Nephron progenitor cell (in vitro differentiated cells): ENCODE results near the gene ASMTL.
"Not testable (repeated sequence)": the region's sequence is repeated elsewhere in the genome, so short reads cannot be mapped to it uniquely, and the experiment has no call there.

Experiments
- DNase-seq: peaks from one replicate; pipeline ENCODE4 v3.0.0; 2021
- H3K27ac Mint-ChIP-seq: 2 replicates; pipeline ENCODE4 v1.8.0; 2021; ENCODE audit warnings: mild to moderate bottlenecking, moderate library complexity, mixed read lengths
- H3K27me3 Mint-ChIP-seq: 2 replicates; pipeline ENCODE4 v1.8.0; 2021; ENCODE audit warnings: mild to moderate bottlenecking, low read depth, mixed read lengths; ENCODE audit not compliant: poor library complexity
- H3K36me3 Mint-ChIP-seq: 2 replicates; pipeline ENCODE4 v1.8.0; 2021; ENCODE audit warnings: low read depth, mixed read lengths
- H3K4me1 Mint-ChIP-seq: 2 replicates; pipeline ENCODE4 v1.8.0; 2021; ENCODE audit warnings: mixed read lengths
- H3K4me3 Mint-ChIP-seq: 2 replicates; pipeline ENCODE4 v1.8.0; 2021; ENCODE audit warnings: mild to moderate bottlenecking, moderate library complexity, mixed read lengths
- H3K9me3 Mint-ChIP-seq: 2 replicates; pipeline ENCODE4 v1.8.0; 2021; ENCODE audit warnings: mild to moderate bottlenecking, moderate library complexity, mixed read lengths
- TF ChIP-seq, protein P1 (sequence below): fragments of 200-600 bp; sonication (generic); IDR thresholded peaks from 2 replicates; pipeline ENCODE4 v1.5.0; 2021; ENCODE audit warnings: antibody characterized with exemption

Gene ASMTL

DNA sequence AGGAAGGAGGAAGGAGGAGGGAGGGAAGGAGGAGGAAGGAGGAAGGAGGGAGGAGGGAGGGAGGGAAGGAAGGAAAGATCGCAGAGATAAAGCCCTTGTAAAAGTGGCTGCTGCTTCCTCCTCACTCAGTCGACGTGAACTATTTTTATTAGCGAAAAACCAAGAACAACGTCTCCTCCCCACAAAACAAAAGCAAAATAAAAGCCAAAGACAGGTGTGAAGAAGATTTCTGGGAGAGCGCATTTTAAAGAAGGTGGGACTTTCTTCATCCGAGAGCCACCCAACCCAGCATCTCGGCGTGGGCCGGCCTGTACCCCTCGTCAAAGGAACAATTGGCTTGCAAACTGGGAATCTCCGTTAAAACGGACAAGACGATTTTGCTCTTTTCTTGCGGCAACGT lies 40.7 kb upstream of the ASMTL start:
- H3K9me3 Mint-ChIP-seq, result peaks cover 26% of the 10 kb centered on the region
- TF ChIP-seq, protein P1, sequence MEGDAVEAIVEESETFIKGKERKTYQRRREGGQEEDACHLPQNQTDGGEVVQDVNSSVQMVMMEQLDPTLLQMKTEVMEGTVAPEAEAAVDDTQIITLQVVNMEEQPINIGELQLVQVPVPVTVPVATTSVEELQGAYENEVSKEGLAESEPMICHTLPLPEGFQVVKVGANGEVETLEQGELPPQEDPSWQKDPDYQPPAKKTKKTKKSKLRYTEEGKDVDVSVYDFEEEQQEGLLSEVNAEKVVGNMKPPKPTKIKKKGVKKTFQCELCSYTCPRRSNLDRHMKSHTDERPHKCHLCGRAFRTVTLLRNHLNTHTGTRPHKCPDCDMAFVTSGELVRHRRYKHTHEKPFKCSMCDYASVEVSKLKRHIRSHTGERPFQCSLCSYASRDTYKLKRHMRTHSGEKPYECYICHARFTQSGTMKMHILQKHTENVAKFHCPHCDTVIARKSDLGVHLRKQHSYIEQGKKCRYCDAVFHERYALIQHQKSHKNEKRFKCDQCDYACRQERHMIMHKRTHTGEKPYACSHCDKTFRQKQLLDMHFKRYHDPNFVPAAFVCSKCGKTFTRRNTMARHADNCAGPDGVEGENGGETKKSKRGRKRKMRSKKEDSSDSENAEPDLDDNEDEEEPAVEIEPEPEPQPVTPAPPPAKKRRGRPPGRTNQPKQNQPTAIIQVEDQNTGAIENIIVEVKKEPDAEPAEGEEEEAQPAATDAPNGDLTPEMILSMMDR, result no peak
- peaks cover 4% of the 10 kb centered on the region for H3K36me3 Mint-ChIP-seq
- no peak overlapping the region for H3K4me3 Mint-ChIP-seq
- no peak for DNase-seq
- H3K27me3 Mint-ChIP-seq, result peaks cover 10% of the 10 kb centered on the region
- peaks cover 11% of the 10 kb centered on the region for H3K4me1 Mint-ChIP-seq
- peak overlapping the region; percentile 72 for H3K27ac Mint-ChIP-seq

DNA sequence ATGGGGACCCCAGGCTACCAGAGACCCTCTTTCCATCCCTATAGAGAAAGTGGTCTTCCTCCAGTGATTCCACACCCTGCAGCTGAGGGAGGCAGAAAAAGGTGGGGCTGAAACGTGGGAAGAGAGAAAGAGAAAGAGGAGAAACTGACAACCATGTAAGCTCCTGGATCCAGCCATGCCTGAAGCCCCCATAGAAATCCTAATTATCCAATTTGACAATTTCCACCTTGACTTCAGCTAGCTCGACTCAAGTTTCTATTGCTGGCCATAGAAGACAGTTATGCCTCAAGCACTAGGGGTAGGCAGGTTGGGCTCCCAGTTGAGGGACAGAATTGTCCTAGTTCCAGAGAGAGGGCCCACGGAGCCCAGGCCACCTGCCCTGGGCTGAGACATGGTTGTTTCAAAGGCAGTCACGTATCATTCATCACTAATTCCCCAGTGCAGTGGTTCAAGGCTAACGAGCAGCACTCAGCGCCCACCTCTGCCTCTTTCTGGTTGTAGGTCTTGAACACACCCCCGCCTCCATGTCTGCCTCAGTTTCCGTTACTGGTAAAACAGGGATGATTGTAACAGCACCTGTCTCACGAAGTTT lies 39.8 kb upstream of the ASMTL start:
- peaks cover 4% of the 10 kb centered on the region for H3K36me3 Mint-ChIP-seq
- H3K4me1 Mint-ChIP-seq, result peaks cover 11% of the 10 kb centered on the region
- H3K9me3 Mint-ChIP-seq, result peaks cover 28% of the 10 kb centered on the region
- H3K27ac Mint-ChIP-seq, result no peak overlapping the region
- H3K27me3 Mint-ChIP-seq, result peaks cover 13% of the 10 kb centered on the region
- no peak for DNase-seq
- TF ChIP-seq, protein P1, result no peak
- H3K4me3 Mint-ChIP-seq, result no peak overlapping the region

DNA sequence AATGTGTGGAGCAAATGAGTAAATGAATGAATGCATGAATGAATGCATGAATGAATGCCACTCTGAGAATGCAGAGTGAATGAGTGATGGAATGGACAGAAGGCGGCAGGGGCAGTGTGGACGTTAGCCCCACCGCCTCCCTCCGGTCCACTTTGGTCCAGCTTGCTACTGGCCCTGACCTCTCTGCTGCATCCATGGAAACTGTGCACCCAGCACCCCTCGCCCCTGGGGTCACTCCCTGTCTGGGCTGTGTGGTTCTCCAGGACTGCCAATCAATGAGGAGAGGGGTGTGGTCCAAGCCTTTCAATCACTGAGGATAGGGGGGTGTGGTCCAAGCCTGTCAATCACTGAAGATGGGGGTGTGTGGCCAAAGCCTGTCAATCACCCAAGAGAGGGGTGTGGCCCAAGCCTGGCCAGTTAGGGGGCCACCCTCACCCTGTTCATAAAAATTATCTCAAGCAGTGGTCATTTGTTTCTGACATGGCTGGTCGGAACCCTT lies 39.2 kb upstream of the ASMTL start:
- peak; percentile 55 for DNase-seq
- no peak overlapping the region for H3K27ac Mint-ChIP-seq
- H3K4me3 Mint-ChIP-seq, result no peak overlapping the region
- TF ChIP-seq, protein P1, result no peak
- peaks cover 11% of the 10 kb centered on the region for H3K4me1 Mint-ChIP-seq
- H3K27me3 Mint-ChIP-seq, result peaks cover 13% of the 10 kb centered on the region
- peaks cover 28% of the 10 kb centered on the region for H3K9me3 Mint-ChIP-seq
- peaks cover 4% of the 10 kb centered on the region for H3K36me3 Mint-ChIP-seq

DNA sequence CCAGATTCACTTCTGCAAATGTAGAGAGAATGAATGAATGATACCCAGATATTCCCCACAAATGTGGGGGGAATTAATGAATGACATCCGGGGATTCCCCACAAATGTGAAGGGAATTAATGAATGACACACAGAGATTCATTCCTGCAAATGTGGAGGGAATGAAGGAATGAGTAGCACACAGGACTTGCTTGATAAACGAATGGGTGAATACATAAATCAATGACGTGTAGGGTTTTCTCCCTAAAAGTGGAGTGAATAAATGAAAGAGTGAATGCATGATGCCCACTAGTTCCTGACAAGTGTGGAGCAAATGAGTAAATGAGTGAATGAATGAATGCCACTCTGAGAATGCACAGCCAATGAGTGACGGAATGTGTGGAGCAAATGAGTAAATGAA lies 38.5 kb upstream of the ASMTL start:
- H3K4me3 Mint-ChIP-seq, result not testable (repeated sequence)

DNA sequence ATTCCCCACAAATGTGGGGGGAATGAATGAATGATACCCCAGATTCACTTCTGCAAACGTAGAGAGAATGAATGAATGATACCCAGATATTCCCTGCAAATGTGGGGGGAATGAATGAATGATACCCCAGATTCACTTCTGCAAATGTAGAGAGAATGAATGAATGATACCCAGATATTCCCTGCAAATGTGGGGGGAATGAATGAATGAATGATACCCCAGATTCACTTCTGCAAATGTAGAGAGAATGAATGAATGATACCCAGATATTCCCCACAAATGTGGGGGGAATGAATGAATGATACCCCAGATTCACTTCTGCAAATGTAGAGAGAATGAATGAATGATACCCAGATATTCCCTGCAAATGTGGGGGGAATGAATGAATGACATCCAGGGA lies 38.0 kb upstream of the ASMTL start:
- Mint-ChIP-seq H3K9me3 (peaks cover 31% of the 10 kb centered on the region), H3K27me3 (peaks cover 12% of the 10 kb centered on the region)
- DNase-seq, H3K4me1 Mint-ChIP-seq, H3K36me3 Mint-ChIP-seq, H3K4me3 Mint-ChIP-seq, H3K27ac Mint-ChIP-seq: not testable (repeated sequence)

More for the DNA sequence above, 38.5 kb upstream of the ASMTL start:
- not testable (repeated sequence) for H3K4me1 Mint-ChIP-seq, H3K36me3 Mint-ChIP-seq, H3K27ac Mint-ChIP-seq, DNase-seq
- peaks cover 29% of the 10 kb centered on the region for H3K9me3 Mint-ChIP-seq
- H3K27me3 Mint-ChIP-seq, result peaks cover 13% of the 10 kb centered on the region

DNA sequence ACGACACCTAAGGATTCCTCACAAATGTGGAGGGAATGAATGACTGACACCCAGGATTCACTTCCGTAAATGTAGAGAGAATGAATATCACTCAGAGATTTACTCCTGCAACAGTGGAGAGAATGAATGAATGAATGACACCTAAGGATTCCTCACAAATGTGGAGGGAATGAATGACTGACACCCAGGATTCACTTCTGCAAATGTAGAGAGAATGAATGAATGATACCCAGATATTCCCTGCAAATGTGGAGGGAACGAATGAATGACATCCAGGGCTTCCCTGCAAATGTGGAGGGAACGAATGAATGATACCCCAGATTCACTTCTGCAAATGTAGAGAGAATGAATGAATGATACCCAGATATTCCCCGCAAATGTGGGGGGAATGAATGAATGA lies 36.6 kb upstream of the ASMTL start:
- not testable (repeated sequence) for DNase-seq, H3K4me1 Mint-ChIP-seq, H3K27me3 Mint-ChIP-seq, H3K4me3 Mint-ChIP-seq, H3K27ac Mint-ChIP-seq, H3K36me3 Mint-ChIP-seq
- H3K9me3 Mint-ChIP-seq, result peaks cover 31% of the 10 kb centered on the region

DNA sequence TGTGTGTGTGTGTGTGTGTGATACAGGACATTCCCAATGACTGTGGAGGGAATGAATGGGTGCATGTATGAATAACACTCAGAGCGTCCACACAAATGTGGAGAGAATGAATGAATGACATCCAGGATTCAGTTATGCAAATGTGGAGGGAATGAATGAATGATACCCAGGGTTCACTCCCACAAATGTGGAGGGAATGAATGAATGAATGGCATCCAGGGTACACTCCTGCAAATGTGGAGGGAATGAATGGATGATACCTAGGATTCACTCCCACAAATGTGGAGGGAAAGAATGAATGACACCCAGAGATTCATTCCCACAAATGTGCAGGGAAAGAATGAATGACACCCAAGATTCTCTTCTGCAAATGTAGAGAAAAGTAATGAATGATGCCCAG lies 36.0 kb upstream of the ASMTL start:
- H3K36me3 Mint-ChIP-seq, result peaks cover 4% of the 10 kb centered on the region
- peak overlapping the region; percentile 32 for H3K27ac Mint-ChIP-seq
- H3K27me3 Mint-ChIP-seq, result peaks cover 9% of the 10 kb centered on the region
- no peak overlapping the region for H3K4me3 Mint-ChIP-seq
- DNase-seq, result no peak
- TF ChIP-seq, protein P1, result no peak
- peaks cover 6% of the 10 kb centered on the region for H3K4me1 Mint-ChIP-seq
- peaks cover 31% of the 10 kb centered on the region for H3K9me3 Mint-ChIP-seq
